Prostate gland (tissue), 2 donors: ENCODE results near the gene CHEK1. TPM values are rescaled to one million over a fixed set of nuclear protein-coding genes. Genes with fewer than 3 reads are reported as not detected.

ENCODE experiments used
- DNase-seq: peaks from one replicate; pipeline ENCODE4 v3.0.0-alpha.2; 2019; ENCODE audit warnings: low spot score
- H3K27ac ChIP-seq, 2 donors: fragments of 200-600 bp; sonication (generic); 2 replicates each; pipeline ENCODE4 v1.5.1; 2017 to 2019
- H3K27me3 ChIP-seq: fragments of 200-600 bp; sonication (generic); replicated peaks from 2 replicates; pipeline ENCODE4 v1.5.1; 2019; ENCODE audit not compliant: insufficient read depth
- H3K36me3 ChIP-seq, 2 donors: fragments of 200-600 bp; sonication (generic); 1 replicate in 1 of 2; 2 replicates in 1 of 2; pipeline versions ENCODE4 v1.5.1 to v1.8.1; 2017 to 2019
- H3K4me1 ChIP-seq: fragments of 200-600 bp; sonication (generic); replicated peaks from 2 replicates; pipeline ENCODE4 v1.5.1; 2019
- H3K4me3 ChIP-seq, 2 donors: fragments of 200-600 bp; sonication (generic); 2 replicates each; pipeline ENCODE4 v1.5.1; 2017 to 2019
- H3K9me3 ChIP-seq: fragments of 200-600 bp; sonication (generic); 2 replicates; pipeline ENCODE4 v1.5.1; 2017
- CTCF ChIP-seq, 4 experiments: fragments of 200-600 bp in 2 of 4; fragments of 450-650 bp in 2 of 4; sonication (generic) in 2 of 4; IDR thresholded peaks; 1 replicate in 3 of 4; 2 replicates in 1 of 4; pipeline ENCODE4 v1.5.1; 2016 to 2019; ENCODE audit warnings: antibody characterized with exemption in 4 of 4, mild to moderate bottlenecking in 2 of 4, moderate library complexity in 2 of 4
- POLR2A ChIP-seq: fragments of 450-650 bp; IDR thresholded peaks from one replicate; pipeline ENCODE4 v1.6.1; 2016; ENCODE audit warnings: antibody characterized with exemption, mild to moderate bottlenecking
- POLR2AphosphoS5 ChIP-seq: sonication (generic); formaldehyde crosslinking; IDR thresholded peaks from one replicate; pipeline ENCODE4 v1.6.1; 2017; ENCODE audit warnings: antibody characterized with exemption
- WGBS: methylation state at CpG from one replicate; pipeline ENCODE4 v1.1.5; 2018; 5-methylcytosine and 5-hydroxymethylcytosine counted together
- intact Hi-C: fragments of 100-400 bp; cut with DNase I; formaldehyde crosslinking; loops from one replicate; pipeline ENCODE4 v1.14.2; 2022
- total RNA-seq, 2 donors: library from RNA; depleted of rRNA; stranded (reverse); fragments of >200 nt; gene quantifications; one replicate each; pipeline ENCODE4 v1.1.0, GENCODE V29; 2016

Gene CHEK1
- total RNA-seq, 2 donors from 2014 or later, result 3.2 to 20.3 TPM

DNA sequence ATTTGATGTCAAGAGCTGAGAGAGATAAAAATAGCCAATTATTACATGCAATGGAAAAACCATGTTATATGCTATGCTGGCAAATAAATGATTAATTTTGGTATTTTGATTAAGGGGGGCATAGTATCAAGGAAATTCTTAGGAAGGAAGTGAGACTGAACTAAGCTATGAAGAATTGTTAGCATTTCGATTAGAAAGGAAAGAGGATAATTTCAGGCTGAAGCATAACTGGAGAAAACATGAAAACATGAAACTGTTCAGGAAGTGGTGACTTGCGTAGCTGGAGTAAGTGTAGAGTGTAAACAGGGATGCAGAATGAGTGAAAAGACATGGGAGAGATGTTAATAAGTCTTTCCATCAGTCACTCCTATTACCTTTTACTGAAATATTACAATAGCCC lies 49.2 kb downstream of the CHEK1 start:
- 92% methylated on average over 2 of the region's 2 CpGs for WGBS
- Histone ChIP-seq H3K4me3 (no peak overlapping the region), H3K9me3 (no peaks in the 10 kb centered on the region), H3K4me1 (no peaks in the 10 kb centered on the region), H3K36me3 (no peaks in the 10 kb centered on the region), H3K27ac (no peak overlapping the region), H3K27me3 (no peaks in the 10 kb centered on the region)
- TF ChIP-seq POLR2AphosphoS5 (no peak), CTCF (IDR thresholded peaks at IDR 0.05) (no peak), POLR2A (no peak)
- intact Hi-C loops, result no loop called here
- DNase-seq, result no peak

GRCh38 chr11:125675196-125675595 lies 50.2 kb downstream of the CHEK1 start:
- Histone ChIP-seq H3K4me3 (no peak overlapping the region), H3K4me1 (no peaks in the 10 kb centered on the region), H3K27ac (no peak overlapping the region), H3K9me3 (no peaks in the 10 kb centered on the region), H3K27me3 (no peaks in the 10 kb centered on the region), H3K36me3 (no peaks in the 10 kb centered on the region)
- WGBS, result 88% methylated on average over 2 of the region's 2 CpGs
- intact Hi-C loops, result no loop called here
- TF ChIP-seq POLR2A (no peak), CTCF (IDR thresholded peaks at IDR 0.05) (no peak), POLR2AphosphoS5 (no peak)
- no peak for DNase-seq

- Histone ChIP-seq H3K36me3 (no peaks in the 10 kb centered on the region), H3K27me3 (no peaks in the 10 kb centered on the region), H3K4me3 (no peak overlapping the region), H3K9me3 (no peaks in the 10 kb centered on the region), H3K4me1 (no peaks in the 10 kb centered on the region), H3K27ac (no peak overlapping the region)
- intact Hi-C loops, result no loop called here
- no peak for DNase-seq
- WGBS, result 94% methylated on average over 4 of the region's 4 CpGs
- TF ChIP-seq POLR2AphosphoS5 (no peak), POLR2A (no peak), CTCF (IDR thresholded peaks at IDR 0.05) (no peak)
Observed at GRCh38 chr11:125679397-125679796, 54.4 kb downstream of the CHEK1 start.

GRCh38 chr11:125679837-125680236 lies 54.9 kb downstream of the CHEK1 start:
- H3K4me1 ChIP-seq, result no peaks in the 10 kb centered on the region
- no peak overlapping the region for H3K4me3 ChIP-seq
- no peaks in the 10 kb centered on the region for H3K9me3 ChIP-seq
- no peak for TF ChIP-seq POLR2AphosphoS5
- TF ChIP-seq POLR2A, result no peak
- no peak for TF ChIP-seq CTCF (IDR thresholded peaks at IDR 0.05)
- no peak overlapping the region for H3K27ac ChIP-seq
- intact Hi-C loops, result no loop called here
- H3K36me3 ChIP-seq, result no peaks in the 10 kb centered on the region
- DNase-seq, result no peak
- H3K27me3 ChIP-seq, result no peaks in the 10 kb centered on the region
- 92% methylated on average over 2 of the region's 2 CpGs for WGBS

DNA sequence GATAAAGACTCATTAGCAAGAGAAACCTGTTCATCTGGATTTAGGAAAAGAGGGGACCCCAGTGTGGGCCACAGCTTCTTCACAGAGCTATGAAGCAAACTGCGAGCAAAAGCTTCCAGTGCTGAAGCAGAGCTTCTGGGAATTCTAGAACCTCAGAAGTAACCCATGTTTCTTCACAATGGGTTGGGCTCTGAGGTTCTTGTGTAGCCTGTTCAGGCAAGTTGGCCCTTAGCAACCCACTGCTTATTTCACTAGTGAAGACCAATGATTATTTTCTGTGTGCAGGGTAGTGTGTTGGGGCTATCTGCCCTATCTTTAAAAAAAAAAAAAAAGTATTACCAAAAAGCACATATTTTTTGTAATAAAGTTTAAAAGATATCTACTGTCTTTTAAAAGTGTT lies 55.8 kb downstream of the CHEK1 start, which contains the start of gene ACRV1:
Gene ACRV1 (minus strand): TSS at position 101 of the 400 bp plus-strand sequence. CDS start 67 bp downstream, at position 34.
- no peaks in the 10 kb centered on the region for H3K36me3 ChIP-seq
- TF ChIP-seq POLR2AphosphoS5 (no peak), POLR2A (no peak), CTCF (IDR thresholded peaks at IDR 0.05) (no peak)
- H3K4me3 ChIP-seq, result no peak within 1 kb of the TSS
- no peaks in the 10 kb centered on the region for H3K27me3 ChIP-seq
- no peak within 1 kb of the TSS for H3K27ac ChIP-seq
- 67% methylated on average over 1 of the region's 1 CpG for WGBS
- H3K4me1 ChIP-seq, result no peaks in the 10 kb centered on the region
- no peaks in the 10 kb centered on the region for H3K9me3 ChIP-seq
- DNase-seq, result no peak
- intact Hi-C loops, result no loop called here
